Measurements from ENCODE around the gene FBLN1. TPM values are rescaled to one million over a fixed set of nuclear protein-coding genes. Genes with fewer than 3 reads are reported as not detected.

Gene FBLN1
- total RNA-seq, 1 experiment from 2014 or later: 158 TPM

DNA sequence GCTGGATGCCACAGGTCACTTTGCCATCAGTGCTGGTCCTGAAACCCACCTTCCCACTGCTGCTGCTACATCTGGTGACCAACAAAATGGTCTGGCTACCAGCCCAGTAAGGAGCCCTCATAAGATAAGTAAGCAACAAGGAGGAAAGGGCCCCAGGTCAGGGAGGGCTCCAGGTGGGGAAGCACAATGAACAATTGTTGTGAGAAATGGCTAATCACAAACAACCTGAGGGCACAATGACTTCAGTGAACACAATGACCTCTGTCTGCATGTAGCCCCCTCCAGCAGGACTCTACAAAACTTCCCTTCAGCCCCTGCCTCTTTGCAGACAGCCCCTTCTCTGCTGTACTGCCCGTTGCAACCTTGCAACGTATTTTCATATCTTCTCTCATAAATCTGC, 19.4 kb upstream of the FBLN1 start:
- H3K79me2 ChIP-seq (ENCODE audit: low read depth): no peaks in the 10 kb centered on the region
- no peak for DNase-seq
- CTCF ChIA-PET: interaction anchor here (0.6 kb wide), 1 partner anchor 21 kb away, joined by 14 read pairs; no protein-coding TSS in a partner anchor
- BruUV-seq (replicated peaks): no TSS peak
- peaks cover 6% of the 10 kb centered on the region for H3K9me3 ChIP-seq (ENCODE audit: insufficient read depth, low read depth)
- H3K4me2 ChIP-seq: peak overlapping the region; percentile 66
- intact Hi-C loops (cut with micrococcal nuclease; ENCODE audit: unreplicated experiment): no loop called here
- no peak for TF ChIP-seq EZH2 (IDR thresholded peaks at IDR 0.05; ENCODE audit: low read depth)
- TF ChIP-seq, protein P1, sequence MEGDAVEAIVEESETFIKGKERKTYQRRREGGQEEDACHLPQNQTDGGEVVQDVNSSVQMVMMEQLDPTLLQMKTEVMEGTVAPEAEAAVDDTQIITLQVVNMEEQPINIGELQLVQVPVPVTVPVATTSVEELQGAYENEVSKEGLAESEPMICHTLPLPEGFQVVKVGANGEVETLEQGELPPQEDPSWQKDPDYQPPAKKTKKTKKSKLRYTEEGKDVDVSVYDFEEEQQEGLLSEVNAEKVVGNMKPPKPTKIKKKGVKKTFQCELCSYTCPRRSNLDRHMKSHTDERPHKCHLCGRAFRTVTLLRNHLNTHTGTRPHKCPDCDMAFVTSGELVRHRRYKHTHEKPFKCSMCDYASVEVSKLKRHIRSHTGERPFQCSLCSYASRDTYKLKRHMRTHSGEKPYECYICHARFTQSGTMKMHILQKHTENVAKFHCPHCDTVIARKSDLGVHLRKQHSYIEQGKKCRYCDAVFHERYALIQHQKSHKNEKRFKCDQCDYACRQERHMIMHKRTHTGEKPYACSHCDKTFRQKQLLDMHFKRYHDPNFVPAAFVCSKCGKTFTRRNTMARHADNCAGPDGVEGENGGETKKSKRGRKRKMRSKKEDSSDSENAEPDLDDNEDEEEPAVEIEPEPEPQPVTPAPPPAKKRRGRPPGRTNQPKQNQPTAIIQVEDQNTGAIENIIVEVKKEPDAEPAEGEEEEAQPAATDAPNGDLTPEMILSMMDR (conservative IDR thresholded peaks at IDR 0.05): no peak
- H4K20me1 ChIP-seq (ENCODE audit: insufficient read depth): no peaks in the 10 kb centered on the region
- H3K4me3 ChIP-seq: no peak overlapping the region
- POLR2A ChIA-PET (ENCODE audit: unreplicated experiment): no interaction called here
- H3K9me2 ChIP-seq (ENCODE audit: insufficient read depth): no peaks in the 10 kb centered on the region
- peak overlapping the region; percentile 86 for H3K27ac ChIP-seq
- H3K27me3 ChIP-seq (ENCODE audit: insufficient read depth, low read depth): no peaks in the 10 kb centered on the region
- no peak overlapping the region for H2AFZ ChIP-seq
- peaks cover 37% of the 10 kb centered on the region for H3F3A ChIP-seq (ENCODE audit: insufficient read depth, low read depth)
- H3K36me3 ChIP-seq (ENCODE audit: low read depth): no peaks in the 10 kb centered on the region
- H3K4me1 ChIP-seq (replicated peaks; ENCODE audit: insufficient read depth): peaks cover 56% of the 10 kb centered on the region

DNA sequence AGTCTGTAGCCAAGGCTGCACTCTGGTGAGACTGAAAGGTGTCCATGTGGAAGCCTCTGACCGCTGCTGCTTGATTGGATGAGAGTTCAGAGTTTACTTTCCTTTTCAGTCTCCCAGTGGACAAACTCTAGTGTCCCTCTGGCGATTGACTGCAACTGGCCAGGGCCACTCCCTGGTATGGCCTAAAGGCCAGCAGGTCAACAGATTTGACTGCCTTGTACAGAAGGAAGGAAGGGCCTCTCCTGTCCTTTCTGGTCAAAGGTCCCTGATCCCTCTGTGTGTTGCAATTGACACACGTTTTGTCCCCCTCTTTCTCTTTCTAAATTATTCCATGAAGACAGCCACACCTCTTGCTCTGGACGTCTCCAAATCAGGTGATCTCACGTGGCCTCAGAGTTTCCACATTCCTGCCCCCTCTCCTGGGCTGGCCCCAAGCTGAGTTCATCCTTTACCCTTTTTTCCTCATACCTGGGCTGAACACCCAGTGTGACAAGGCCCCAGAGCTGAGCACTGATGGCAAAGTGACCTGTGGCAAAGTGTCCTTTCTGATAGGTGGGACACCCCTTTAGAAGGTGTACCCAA, 18.7 kb upstream of the FBLN1 start:
- Histone ChIP-seq H3K4me2 (peak overlapping the region; percentile 66), H3F3A (ENCODE audit: insufficient read depth, low read depth) (peaks cover 32% of the 10 kb centered on the region), H3K4me3 (peak overlapping the region; percentile 16; the same call in 1 of the 2 replicates), H3K27me3 (ENCODE audit: insufficient read depth, low read depth) (no peaks in the 10 kb centered on the region), H2AFZ (peak overlapping the region; percentile 39), H3K9me3 (ENCODE audit: insufficient read depth, low read depth) (peaks cover 6% of the 10 kb centered on the region), H3K79me2 (ENCODE audit: low read depth) (no peaks in the 10 kb centered on the region), H4K20me1 (ENCODE audit: insufficient read depth) (no peaks in the 10 kb centered on the region), H3K27ac (peak overlapping the region; percentile 86), H3K9me2 (ENCODE audit: insufficient read depth) (no peaks in the 10 kb centered on the region), H3K4me1 (replicated peaks; ENCODE audit: insufficient read depth) (peaks cover 51% of the 10 kb centered on the region), H3K36me3 (ENCODE audit: low read depth) (no peaks in the 10 kb centered on the region)
- POLR2A ChIA-PET (ENCODE audit: unreplicated experiment): interaction anchor here (1.0 kb wide), 1 partner anchor 33 kb away, joined by 5 read pairs; no protein-coding TSS in a partner anchor
- BruUV-seq (replicated peaks): no TSS peak
- TF ChIP-seq, protein P1 (conservative IDR thresholded peaks at IDR 0.05): no peak
- TF ChIP-seq EZH2 (IDR thresholded peaks at IDR 0.05; ENCODE audit: low read depth): no peak
- intact Hi-C loops (cut with micrococcal nuclease; ENCODE audit: unreplicated experiment): no loop called here
- peak; percentile 66 to 96 for DNase-seq
- CTCF ChIA-PET: interaction anchor here (0.6 kb wide), 1 partner anchor 48 kb away, joined by 5 read pairs; no protein-coding TSS in a partner anchor

DNA sequence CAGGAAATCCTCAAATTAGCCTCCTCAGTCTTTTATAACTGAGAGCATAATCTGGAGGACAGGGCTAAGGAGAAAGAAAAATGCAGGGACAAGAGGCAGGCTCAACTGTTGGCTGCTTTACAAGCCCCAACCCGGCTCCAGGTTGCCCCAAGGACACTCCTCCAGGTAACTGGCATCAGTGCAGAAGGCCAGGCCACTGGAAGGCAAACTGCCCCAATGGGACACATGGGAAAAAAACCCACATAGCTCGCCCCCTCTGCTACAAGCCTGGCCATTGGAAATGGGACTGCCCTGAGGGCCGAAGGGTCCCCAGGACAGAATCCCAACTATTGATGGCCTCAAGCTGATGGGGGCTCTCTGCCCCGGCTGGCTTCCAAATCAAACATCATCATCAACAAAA, 17.9 kb upstream of the FBLN1 start:
- H4K20me1 ChIP-seq (ENCODE audit: insufficient read depth): no peaks in the 10 kb centered on the region
- H3K79me2 ChIP-seq (ENCODE audit: low read depth): no peaks in the 10 kb centered on the region
- CTCF ChIA-PET: interaction anchor here (0.6 kb wide), 1 partner anchor 48 kb away, joined by 5 read pairs; no protein-coding TSS in a partner anchor
- no peaks in the 10 kb centered on the region for H3K27me3 ChIP-seq (ENCODE audit: insufficient read depth, low read depth)
- peak overlapping the region; percentile 66 for H3K4me2 ChIP-seq
- peaks cover 32% of the 10 kb centered on the region for H3F3A ChIP-seq (ENCODE audit: insufficient read depth, low read depth)
- H3K27ac ChIP-seq: peak overlapping the region; percentile 86
- POLR2A ChIA-PET (ENCODE audit: unreplicated experiment): interaction anchor here (1.0 kb wide), 1 partner anchor 32 kb away, joined by 5 read pairs; no protein-coding TSS in a partner anchor
- TSS peak; percentile 79 for BruUV-seq (replicated peaks)
- H3K9me3 ChIP-seq (ENCODE audit: insufficient read depth, low read depth): peaks cover 10% of the 10 kb centered on the region
- H3K9me2 ChIP-seq (ENCODE audit: insufficient read depth): no peaks in the 10 kb centered on the region
- TF ChIP-seq, protein P1 (conservative IDR thresholded peaks at IDR 0.05): no peak
- no peak for TF ChIP-seq EZH2 (IDR thresholded peaks at IDR 0.05; ENCODE audit: low read depth)
- H3K36me3 ChIP-seq (ENCODE audit: low read depth): no peaks in the 10 kb centered on the region
- intact Hi-C loops (cut with micrococcal nuclease; ENCODE audit: unreplicated experiment): no loop called here
- no peak overlapping the region for H2AFZ ChIP-seq
- H3K4me3 ChIP-seq: no peak overlapping the region
- no peak for DNase-seq
- peaks cover 51% of the 10 kb centered on the region for H3K4me1 ChIP-seq (replicated peaks; ENCODE audit: insufficient read depth)

Measured in PC-9 (cell line).